ENCODE data around the gene RALB.

GRCh38 chr2:120231974-120232635 lies 20.5 kb upstream of the RALB start:
- TF ChIP-seq, protein P1, sequence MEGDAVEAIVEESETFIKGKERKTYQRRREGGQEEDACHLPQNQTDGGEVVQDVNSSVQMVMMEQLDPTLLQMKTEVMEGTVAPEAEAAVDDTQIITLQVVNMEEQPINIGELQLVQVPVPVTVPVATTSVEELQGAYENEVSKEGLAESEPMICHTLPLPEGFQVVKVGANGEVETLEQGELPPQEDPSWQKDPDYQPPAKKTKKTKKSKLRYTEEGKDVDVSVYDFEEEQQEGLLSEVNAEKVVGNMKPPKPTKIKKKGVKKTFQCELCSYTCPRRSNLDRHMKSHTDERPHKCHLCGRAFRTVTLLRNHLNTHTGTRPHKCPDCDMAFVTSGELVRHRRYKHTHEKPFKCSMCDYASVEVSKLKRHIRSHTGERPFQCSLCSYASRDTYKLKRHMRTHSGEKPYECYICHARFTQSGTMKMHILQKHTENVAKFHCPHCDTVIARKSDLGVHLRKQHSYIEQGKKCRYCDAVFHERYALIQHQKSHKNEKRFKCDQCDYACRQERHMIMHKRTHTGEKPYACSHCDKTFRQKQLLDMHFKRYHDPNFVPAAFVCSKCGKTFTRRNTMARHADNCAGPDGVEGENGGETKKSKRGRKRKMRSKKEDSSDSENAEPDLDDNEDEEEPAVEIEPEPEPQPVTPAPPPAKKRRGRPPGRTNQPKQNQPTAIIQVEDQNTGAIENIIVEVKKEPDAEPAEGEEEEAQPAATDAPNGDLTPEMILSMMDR (IDR thresholded peaks at IDR 0.05) = no peak
- TF ChIP-seq, protein P2, sequence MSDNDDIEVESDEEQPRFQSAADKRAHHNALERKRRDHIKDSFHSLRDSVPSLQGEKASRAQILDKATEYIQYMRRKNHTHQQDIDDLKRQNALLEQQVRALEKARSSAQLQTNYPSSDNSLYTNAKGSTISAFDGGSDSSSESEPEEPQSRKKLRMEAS (CRISPR knock-in tag; IDR thresholded peaks at IDR 0.05) = no peak
- TF ChIP-seq JUN (CRISPR knock-in tag; IDR thresholded peaks at IDR 0.05) (no peak), FOXJ3 (CRISPR knock-in tag; IDR thresholded peaks at IDR 0.05; ENCODE audit: borderline replicate concordance) (no peak), ZBTB43 (CRISPR knock-in tag; IDR thresholded peaks at IDR 0.05) (no peak), ATF3 (CRISPR knock-in tag; conservative IDR thresholded peaks at IDR 0.05) (no peak), MXD4 (CRISPR knock-in tag; IDR thresholded peaks at IDR 0.05; ENCODE audit: borderline replicate concordance) (no peak), ELF4 (CRISPR knock-in tag; IDR thresholded peaks at IDR 0.05; ENCODE audit: low read depth) (no peak)
- TF ChIP-seq, protein P3, sequence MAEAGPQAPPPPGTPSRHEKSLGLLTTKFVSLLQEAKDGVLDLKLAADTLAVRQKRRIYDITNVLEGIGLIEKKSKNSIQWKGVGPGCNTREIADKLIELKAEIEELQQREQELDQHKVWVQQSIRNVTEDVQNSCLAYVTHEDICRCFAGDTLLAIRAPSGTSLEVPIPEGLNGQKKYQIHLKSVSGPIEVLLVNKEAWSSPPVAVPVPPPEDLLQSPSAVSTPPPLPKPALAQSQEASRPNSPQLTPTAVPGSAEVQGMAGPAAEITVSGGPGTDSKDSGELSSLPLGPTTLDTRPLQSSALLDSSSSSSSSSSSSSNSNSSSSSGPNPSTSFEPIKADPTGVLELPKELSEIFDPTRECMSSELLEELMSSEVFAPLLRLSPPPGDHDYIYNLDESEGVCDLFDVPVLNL (CRISPR knock-in tag; IDR thresholded peaks at IDR 0.05; ENCODE audit: borderline replicate concordance, low read depth) = no peak
